PFSK-1 (cell line): ENCODE measurements around the gene SPATA17.

Source experiments
- POLR2AphosphoS5 ChIP-seq: IDR thresholded peaks from 2 replicates; pipeline ENCODE4 v1.6.1; 2012; ENCODE audit warnings: low read depth, mild to moderate bottlenecking, control low read depth, low read length, moderate library complexity
- REST ChIP-seq, 2 experiments: IDR thresholded peaks; 2 replicates each; pipeline versions ENCODE4 v1.6.1 to v1.8.0; 2011 to 2012; ENCODE audit warnings: low read depth in 2 of 2, low read length in 2 of 2, control low read depth in 1 of 2, inconsistent platforms in 1 of 2, mild to moderate bottlenecking in 1 of 2, moderate library complexity in 1 of 2; ENCODE audit not compliant: insufficient read depth in 1 of 2
- SIN3A ChIP-seq: IDR thresholded peaks from 2 replicates; pipeline ENCODE4 v1.6.1; 2012; ENCODE audit warnings: mild to moderate bottlenecking, low read length, moderate library complexity, borderline replicate concordance; ENCODE audit not compliant: insufficient read depth
- TAF1 ChIP-seq: IDR thresholded peaks from 2 replicates; pipeline ENCODE4 v1.6.1; 2012; ENCODE audit warnings: low read length, control low read depth, borderline replicate concordance; ENCODE audit not compliant: insufficient read depth

- TF ChIP-seq POLR2AphosphoS5 (no peak), TAF1 (no peak), SIN3A (no peak), REST (IDR thresholded peaks at IDR 0.05; ENCODE audit: insufficient read depth in 1 of 2, low read depth in 2 of 2, low read length in 2 of 2) (no peak)
These were observed 25.8 kb upstream of the SPATA17 start for GRCh38 chr1:217605390-217605789.
